Activated CD4-positive, alpha-beta T cell treated with anti-CD3 and anti-CD28 coated beads for 36 hours (primary cell): Measurements from ENCODE around the gene PLAGL1. TPM values are rescaled to one million over a fixed set of nuclear protein-coding genes. Genes with fewer than 3 reads are reported as not detected.

Experiments
- ATAC-seq: fragments of 200-7000 bp; cut with Tn5 transposase; one replicate; pipeline ENCODE4 v1.10.0; 2021; ENCODE audit warnings: mild to moderate bottlenecking, moderate library complexity
- CTCF ChIA-PET: fragments of 350-600 bp; sonication (Branson Sonifier 250); formaldehyde crosslinking; loops from one replicate; lab custom pipeline; 2021; ENCODE audit warnings: antibody characterized with exemption; lab: Charles Lee
- POLR2A ChIA-PET: fragments of 350-600 bp; sonication (Branson Sonifier 250); formaldehyde crosslinking; loops from one replicate; lab custom pipeline; 2021; ENCODE audit warnings: antibody characterized with exemption, inconsistent platforms; lab: Charles Lee
- DNase-seq: peaks from one replicate; pipeline ENCODE4 v3.0.0-alpha.2; 2020
- H3K27ac Mint-ChIP-seq: one replicate; pipeline ENCODE4 v1.8.0; 2021; ENCODE audit warnings: mixed read lengths
- H3K27me3 Mint-ChIP-seq: one replicate; pipeline ENCODE4 v1.8.0; 2021; ENCODE audit warnings: mixed read lengths
- H3K36me3 Mint-ChIP-seq: one replicate; pipeline ENCODE4 v1.8.0; 2021; ENCODE audit warnings: low read depth, mixed read lengths
- H3K4me1 Mint-ChIP-seq: one replicate; pipeline ENCODE4 v1.8.0; 2021; ENCODE audit warnings: mixed read lengths
- H3K4me3 Mint-ChIP-seq: one replicate; pipeline ENCODE4 v1.8.0; 2021; ENCODE audit warnings: mild to moderate bottlenecking, moderate library complexity, mixed read lengths
- H3K9me3 Mint-ChIP-seq: one replicate; pipeline ENCODE4 v1.8.0; 2021; ENCODE audit warnings: low read depth, mixed read lengths
- intact Hi-C, 2 experiments: fragments of 100-400 bp; cut with DNase I in 1 of 2; cut with micrococcal nuclease in 1 of 2; formaldehyde crosslinking; loops; one replicate each; pipeline versions ENCODE4 v1.14.2 to v1.15.1; 2022 to 2024; cut with DNase I, micrococcal nuclease
- total RNA-seq, 2 experiments: library from RNA; stranded (reverse); gene quantifications; one replicate each; pipeline ENCODE4 v1.2.3, GENCODE V29; 2021

PLAGL1 gene
- total RNA-seq, 2 experiments from 2014 or later = 15.9 to 16.3 TPM

DNA sequence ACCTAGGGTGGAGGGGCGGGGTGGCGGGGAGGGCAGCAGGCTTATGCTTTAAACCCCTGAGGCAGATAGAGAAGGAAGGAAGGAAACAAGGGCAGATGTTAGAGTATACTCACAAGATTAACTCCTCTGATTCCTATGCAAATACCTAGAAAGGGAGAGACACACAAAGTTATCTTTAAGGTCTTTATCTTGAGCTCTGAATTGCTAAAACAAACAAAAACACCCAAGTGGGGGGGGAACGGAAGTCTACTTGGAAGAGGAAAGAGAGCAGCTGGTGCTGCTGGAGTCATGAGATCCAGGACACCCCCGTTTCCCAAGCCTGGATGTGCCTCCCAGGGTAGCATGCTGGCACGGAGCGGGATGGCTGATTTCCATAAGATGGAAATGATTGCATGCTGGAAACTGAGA is 43.4 kb downstream of the PLAGL1 start:
- Mint-ChIP-seq H3K4me3 (no peak overlapping the region), H3K27me3 (no peaks in the 10 kb centered on the region), H3K4me1 (no peaks in the 10 kb centered on the region), H3K36me3 (no peaks in the 10 kb centered on the region), H3K27ac (no peak overlapping the region), H3K9me3 (no peaks in the 10 kb centered on the region)
- POLR2A ChIA-PET = no interaction called here
- CTCF ChIA-PET = interaction anchor here (0.7 to 1.6 kb wide), 5 partner anchors 20 to 389 kb away, joined by 3 to 4 read pairs (median 3); no protein-coding TSS in a partner anchor
- DNase-seq = no peak
- intact Hi-C loops = no loop called here
- no peak for ATAC-seq

DNA sequence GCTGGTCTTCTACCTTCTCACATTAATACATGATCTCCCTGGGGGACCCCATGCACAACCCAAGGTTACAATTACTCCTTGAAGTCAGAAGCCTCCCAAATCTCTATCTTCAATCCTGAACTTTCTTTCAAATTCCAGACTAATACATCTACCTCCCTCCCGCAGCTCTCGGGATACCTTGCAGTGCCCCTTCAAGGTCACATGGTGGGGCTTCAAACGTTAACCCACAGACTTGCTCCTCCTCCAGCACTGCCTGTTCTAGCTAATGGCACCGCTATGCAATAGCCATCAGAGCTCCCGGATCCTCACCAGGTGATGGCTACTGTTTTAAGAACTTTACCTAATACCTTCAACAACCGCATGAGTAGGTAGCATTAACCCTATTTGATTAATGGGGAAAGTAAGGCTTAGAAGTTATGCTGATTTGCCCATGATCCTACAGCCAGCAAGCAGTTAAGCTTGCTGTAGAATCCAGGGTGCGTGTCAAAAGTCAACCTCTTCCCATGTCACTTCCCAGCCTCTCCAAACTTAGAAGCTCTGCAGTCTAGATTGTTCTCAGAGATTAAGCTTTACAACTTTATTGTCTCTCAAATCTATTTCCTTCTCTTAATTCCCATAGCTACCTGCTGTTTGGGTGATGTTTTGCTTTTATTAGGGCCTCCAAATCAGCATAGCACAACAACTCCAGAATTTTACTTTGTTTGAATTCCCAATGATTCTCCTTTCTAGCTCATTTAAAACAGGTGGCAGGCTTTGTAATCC is 44.7 kb downstream of the PLAGL1 start:
- CTCF ChIA-PET = interaction anchor here (0.6 to 1.6 kb wide), 9 partner anchors 10 to 388 kb away, joined by 3 to 5 read pairs (median 3); no protein-coding TSS in a partner anchor
- POLR2A ChIA-PET = no interaction called here

DNA sequence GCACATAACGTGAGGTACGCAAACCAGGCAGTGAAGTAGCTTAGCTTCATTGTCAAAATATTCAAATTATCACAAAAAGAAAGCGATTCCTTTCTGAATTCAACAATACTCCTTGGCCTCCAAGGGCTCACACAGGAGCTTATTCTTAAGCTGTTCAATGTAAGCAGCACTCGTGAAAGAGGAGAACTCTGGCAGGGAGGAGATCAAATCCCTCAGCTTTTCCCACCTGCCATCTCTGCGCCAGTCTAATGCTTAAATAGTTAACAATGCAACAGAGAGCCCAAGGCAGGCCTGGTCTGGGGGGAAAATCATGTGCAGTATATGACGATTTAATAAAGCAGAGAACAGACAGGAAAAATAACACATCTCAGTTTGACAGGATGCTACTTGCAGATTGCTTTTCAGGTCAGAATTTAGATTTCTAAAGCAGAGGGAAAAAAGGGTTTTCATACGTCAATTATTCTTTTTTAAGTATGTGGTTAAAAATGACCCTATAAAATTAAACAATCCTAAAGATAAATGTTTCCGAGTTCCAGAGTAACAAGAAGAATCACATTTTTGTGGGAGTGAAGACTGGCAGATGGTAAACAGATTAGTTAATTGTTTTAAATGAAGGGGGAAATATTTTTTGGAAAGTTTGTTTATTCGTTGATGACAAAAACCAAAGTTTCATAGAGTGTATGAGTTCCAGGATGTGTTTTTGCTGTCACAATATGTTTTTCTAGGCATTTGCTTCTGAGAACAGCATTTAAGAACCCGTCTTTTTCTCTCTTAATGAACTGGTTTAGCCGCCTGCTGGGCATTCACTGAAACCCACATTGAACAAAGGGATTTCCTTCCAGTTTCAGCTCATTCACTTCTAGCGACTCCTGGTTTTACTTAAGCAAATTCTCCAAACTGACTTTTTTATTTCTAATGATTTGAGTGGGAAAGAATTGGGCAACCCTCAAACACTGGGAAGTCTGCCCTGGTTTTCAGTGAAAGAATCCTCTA is 45.9 kb downstream of the PLAGL1 start:
- CTCF ChIA-PET = interaction anchor here (0.8 to 1.3 kb wide), 3 partner anchors 22 to 52 kb away, joined by 3 read pairs; no protein-coding TSS in a partner anchor
- no peak for ATAC-seq
- Mint-ChIP-seq H3K27ac (no peak overlapping the region), H3K4me1 (no peaks in the 10 kb centered on the region), H3K4me3 (no peak overlapping the region), H3K27me3 (no peaks in the 10 kb centered on the region), H3K9me3 (no peaks in the 10 kb centered on the region), H3K36me3 (no peaks in the 10 kb centered on the region)
- POLR2A ChIA-PET = interaction anchor here (0.5 kb wide), 1 partner anchor 544 kb away, joined by 3 read pairs; no protein-coding TSS in a partner anchor
- intact Hi-C loops = no loop called here
- no peak for DNase-seq

More for the DNA sequence above, 44.7 kb downstream of the PLAGL1 start:
- Mint-ChIP-seq H3K9me3 (no peaks in the 10 kb centered on the region), H3K36me3 (no peaks in the 10 kb centered on the region), H3K27ac (no peak overlapping the region), H3K4me1 (no peaks in the 10 kb centered on the region), H3K4me3 (no peak overlapping the region), H3K27me3 (no peaks in the 10 kb centered on the region)
- DNase-seq = no peak
- intact Hi-C loops = no loop called here
- no peak for ATAC-seq

DNA sequence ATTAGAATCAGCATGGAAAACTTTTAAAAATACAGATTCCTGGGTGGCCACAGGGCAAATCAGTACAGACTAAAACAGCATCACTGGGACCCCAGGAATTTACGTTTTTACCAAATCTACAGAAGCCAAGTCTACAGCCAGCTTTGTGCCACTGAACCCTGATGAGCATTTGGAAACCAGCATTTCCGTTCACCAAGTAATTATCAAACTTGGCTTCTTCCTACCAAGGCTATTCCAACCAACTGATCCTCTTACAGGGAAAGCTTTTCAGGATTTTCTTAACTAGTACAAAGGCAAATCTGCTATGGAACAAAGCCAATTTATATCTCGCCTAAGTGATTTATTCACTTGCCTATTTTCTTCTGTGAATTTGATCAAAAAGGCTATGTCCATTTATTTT is 47.0 kb downstream of the PLAGL1 start:
- CTCF ChIA-PET = interaction anchor here (0.6 to 1.3 kb wide), 2 partner anchors 52 to 98 kb away, joined by 3 read pairs; no protein-coding TSS in a partner anchor
- H3K27ac Mint-ChIP-seq = no peak overlapping the region
- intact Hi-C loops = no loop called here

DNA sequence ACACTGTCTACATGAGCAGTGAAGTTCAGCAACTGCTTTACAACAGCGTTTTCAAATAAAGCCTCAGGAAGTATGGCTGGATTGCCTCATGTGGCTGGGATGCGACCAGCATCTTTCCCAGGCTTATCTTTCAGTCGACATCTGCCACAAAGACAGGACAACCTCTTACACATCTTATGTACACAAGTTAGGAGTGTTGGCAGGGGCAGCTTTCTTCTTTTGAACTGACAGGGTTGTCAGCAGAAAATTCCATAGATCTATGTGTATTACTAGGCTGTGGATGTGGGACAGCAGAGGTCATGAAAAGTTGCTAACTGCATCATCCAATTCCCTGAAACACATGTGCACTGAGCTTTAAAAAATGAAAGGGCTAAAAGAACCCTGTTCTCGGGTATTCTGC is 48.1 kb downstream of the PLAGL1 start:
- ATAC-seq (no peak), DNase-seq (no peak)
- CTCF ChIA-PET = no interaction called here
- H3K4me1 Mint-ChIP-seq = no peaks in the 10 kb centered on the region
- H3K27me3 Mint-ChIP-seq = no peaks in the 10 kb centered on the region
- no peaks in the 10 kb centered on the region for H3K9me3 Mint-ChIP-seq
- H3K36me3 Mint-ChIP-seq = no peaks in the 10 kb centered on the region
- intact Hi-C loops = no loop called here
- no peak overlapping the region for H3K27ac Mint-ChIP-seq
- H3K4me3 Mint-ChIP-seq = no peak overlapping the region
- POLR2A ChIA-PET = no interaction called here

More for the DNA sequence above, 47.0 kb downstream of the PLAGL1 start:
- Mint-ChIP-seq H3K9me3 (no peaks in the 10 kb centered on the region), H3K36me3 (no peaks in the 10 kb centered on the region), H3K27me3 (no peaks in the 10 kb centered on the region), H3K4me1 (no peaks in the 10 kb centered on the region), H3K4me3 (no peak overlapping the region)
- DNase-seq (no peak), ATAC-seq (no peak)
- POLR2A ChIA-PET = no interaction called here

DNA sequence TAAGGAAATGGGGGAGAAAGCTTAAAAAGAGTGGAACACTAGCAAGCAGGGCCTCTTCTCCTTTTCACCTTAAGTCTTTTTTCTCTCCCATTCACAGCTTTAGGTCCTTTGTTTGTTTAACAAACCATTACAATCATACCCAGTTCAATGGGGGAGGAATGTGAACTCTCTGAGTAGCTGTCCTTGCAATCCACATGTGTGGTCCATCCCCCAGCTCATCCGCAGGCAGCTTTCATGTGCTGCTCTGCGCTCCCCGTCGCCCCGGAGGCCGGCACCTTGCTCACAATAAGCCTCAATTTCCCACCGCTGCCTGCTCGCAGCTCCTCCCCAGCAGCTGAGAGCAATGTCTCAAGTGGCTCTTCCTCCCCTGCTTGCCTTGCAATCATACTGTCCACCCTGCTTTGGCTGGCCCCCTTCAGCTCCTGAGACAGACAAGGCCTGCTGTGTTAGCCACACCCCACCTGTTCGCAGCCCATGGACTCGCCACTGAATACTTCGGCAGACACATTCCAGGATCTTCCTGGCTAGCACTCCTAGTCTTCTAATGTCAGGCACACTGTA is 49.1 kb downstream of the PLAGL1 start:
- DNase-seq (no peak), ATAC-seq (no peak)
- intact Hi-C loops = no loop called here
- Mint-ChIP-seq H3K27ac (no peak overlapping the region), H3K9me3 (no peaks in the 10 kb centered on the region), H3K27me3 (no peaks in the 10 kb centered on the region), H3K4me1 (no peaks in the 10 kb centered on the region), H3K4me3 (no peak overlapping the region), H3K36me3 (no peaks in the 10 kb centered on the region)
- CTCF ChIA-PET = interaction anchor here (0.7 kb wide), 1 partner anchor 67 kb away, joined by 3 read pairs; no protein-coding TSS in a partner anchor
- POLR2A ChIA-PET = no interaction called here

DNA sequence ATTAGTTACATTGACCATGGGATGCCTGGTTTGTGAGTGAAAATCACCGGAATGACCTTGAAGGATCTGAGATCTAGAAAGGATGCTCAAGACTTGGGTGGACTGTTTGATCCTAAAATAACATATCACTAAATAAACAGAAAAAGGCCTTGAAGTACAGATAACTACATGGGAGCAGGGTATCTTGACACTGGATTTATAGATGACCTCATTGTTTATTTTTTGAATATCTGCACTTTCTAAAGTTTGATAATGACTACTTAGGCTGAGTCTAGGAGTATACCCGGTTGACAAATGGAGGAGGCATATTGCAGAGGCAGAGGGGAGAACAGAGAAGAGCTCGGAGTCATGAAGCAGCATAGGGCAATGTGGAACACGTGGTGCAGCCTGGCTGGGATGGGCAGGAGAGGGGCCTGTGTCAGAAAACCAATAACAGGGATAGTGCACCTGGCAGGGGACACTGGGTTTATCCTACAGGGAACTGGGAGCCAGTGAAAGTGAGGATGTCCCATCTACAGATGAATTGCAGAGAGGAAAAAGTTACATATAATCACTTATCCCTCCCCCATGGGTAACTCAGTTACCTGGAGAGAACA is 50.3 kb downstream of the PLAGL1 start:
- Mint-ChIP-seq H3K4me3 (no peak overlapping the region), H3K27me3 (no peaks in the 10 kb centered on the region)

DNA sequence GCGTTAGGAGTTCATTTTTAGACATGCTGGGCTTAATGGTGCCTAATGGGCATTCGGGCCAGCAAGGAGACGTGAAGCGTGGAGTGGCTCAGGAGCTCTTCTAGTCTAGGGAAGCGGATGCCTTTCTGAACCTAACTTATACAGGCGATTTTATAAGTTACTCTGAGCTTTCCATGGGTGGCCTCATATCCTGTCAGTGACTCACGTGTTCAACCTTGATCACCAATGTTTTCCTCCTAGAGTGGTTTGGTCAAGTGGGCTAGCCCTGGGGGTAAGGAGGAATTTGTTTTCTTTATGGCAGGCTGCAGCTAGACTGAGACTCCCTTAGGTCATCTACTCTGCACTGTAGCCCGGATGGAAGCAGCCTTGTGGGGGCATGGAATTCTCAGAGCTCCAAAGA is 52.1 kb downstream of the PLAGL1 start:
- Mint-ChIP-seq H3K36me3 (no peaks in the 10 kb centered on the region), H3K4me3 (no peak overlapping the region), H3K27ac (no peak overlapping the region), H3K4me1 (no peaks in the 10 kb centered on the region), H3K27me3 (no peaks in the 10 kb centered on the region), H3K9me3 (no peaks in the 10 kb centered on the region)
- ChIA-PET POLR2A (no interaction called here), CTCF (interaction anchor here (0.6 to 0.9 kb wide), 4 partner anchors 14 to 58 kb away, joined by 3 to 5 read pairs (median 3); no protein-coding TSS in a partner anchor)
- DNase-seq (no peak), ATAC-seq (no peak)
- intact Hi-C loops = no loop called here

More for the DNA sequence above, 50.3 kb downstream of the PLAGL1 start:
- ChIA-PET POLR2A (no interaction called here), CTCF (interaction anchor here (1.0 to 1.4 kb wide), 4 partner anchors 16 to 389 kb away, joined by 3 to 4 read pairs (median 3); no protein-coding TSS in a partner anchor)
- DNase-seq (no peak), ATAC-seq (no peak)
- H3K4me1 Mint-ChIP-seq = no peaks in the 10 kb centered on the region
- H3K36me3 Mint-ChIP-seq = no peaks in the 10 kb centered on the region
- H3K27ac Mint-ChIP-seq = no peak overlapping the region
- no peaks in the 10 kb centered on the region for H3K9me3 Mint-ChIP-seq
- intact Hi-C loops = no loop called here

DNA sequence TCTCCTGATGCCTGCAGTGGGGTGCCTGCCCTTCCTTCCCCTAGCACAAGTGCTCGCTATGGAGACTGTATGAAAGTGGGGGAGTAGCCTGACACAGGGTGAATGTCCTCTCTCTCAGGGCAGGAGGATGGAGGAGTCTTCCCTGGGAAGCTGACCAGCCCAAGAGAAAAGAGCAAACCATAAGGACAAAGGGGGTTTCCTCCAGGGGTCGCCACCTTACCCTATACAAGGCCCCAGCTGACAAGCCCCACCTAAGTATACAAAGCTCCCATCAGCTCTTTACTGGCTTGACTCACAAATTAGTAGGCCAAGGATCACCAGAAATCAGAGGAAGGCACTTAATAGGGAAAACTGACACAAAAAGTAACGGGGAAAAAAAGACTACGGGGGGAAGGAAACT is 54.1 kb downstream of the PLAGL1 start:
- H3K4me3 Mint-ChIP-seq = no peak overlapping the region
- intact Hi-C loops = no loop called here
- POLR2A ChIA-PET = no interaction called here
- CTCF ChIA-PET = interaction anchor here (0.6 to 1.8 kb wide), 4 partner anchors 10 to 21 kb away, joined by 3 to 8 read pairs (median 6); no protein-coding TSS in a partner anchor
- H3K27me3 Mint-ChIP-seq = no peaks in the 10 kb centered on the region
- no peak for DNase-seq
- H3K36me3 Mint-ChIP-seq = no peaks in the 10 kb centered on the region
- no peaks in the 10 kb centered on the region for H3K9me3 Mint-ChIP-seq
- no peak overlapping the region for H3K27ac Mint-ChIP-seq
- no peaks in the 10 kb centered on the region for H3K4me1 Mint-ChIP-seq
- no peak for ATAC-seq

DNA sequence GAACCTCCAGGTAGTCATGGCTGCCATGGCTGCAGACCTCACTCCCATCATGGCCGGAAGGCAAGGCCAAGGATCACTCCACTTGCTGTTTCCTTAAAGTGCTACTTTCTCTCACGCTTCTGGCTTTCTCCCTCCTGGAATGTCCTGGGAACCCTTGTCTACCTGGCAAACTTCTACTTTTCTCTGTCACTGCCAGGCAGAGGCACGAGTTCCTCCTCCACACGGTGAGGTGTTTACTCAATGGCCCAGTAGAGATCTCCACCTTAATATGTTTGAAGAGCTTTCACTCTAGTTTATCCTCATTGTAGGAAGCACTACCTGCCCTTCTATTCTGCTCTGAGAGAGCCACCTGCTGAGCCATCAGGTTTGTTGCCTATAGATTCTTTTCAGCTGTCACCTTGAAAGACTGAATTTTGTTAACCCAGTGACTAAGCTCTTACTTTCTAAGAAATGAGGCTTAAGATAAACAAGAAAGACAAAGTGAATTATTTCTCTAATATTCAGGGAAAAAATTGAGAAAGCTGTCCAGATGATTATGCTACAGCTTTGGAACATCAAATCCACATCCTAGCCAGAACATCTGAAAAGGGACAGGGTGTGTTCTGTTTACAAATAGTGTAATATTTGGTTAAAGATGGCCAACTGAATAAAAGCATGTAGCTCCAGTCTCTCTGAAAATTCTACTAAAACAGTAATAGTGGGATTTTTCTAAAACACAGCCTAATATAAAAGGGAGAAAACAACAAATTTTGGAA is 54.9 kb downstream of the PLAGL1 start:
- no peak for ATAC-seq
- ChIA-PET POLR2A (no interaction called here), CTCF (interaction anchor here (0.6 to 1.8 kb wide), 6 partner anchors 9 to 46 kb away, joined by 3 to 8 read pairs (median 4); no protein-coding TSS in a partner anchor)
- Mint-ChIP-seq H3K36me3 (no peaks in the 10 kb centered on the region), H3K4me3 (no peak overlapping the region), H3K9me3 (no peaks in the 10 kb centered on the region), H3K4me1 (no peaks in the 10 kb centered on the region), H3K27ac (no peak overlapping the region), H3K27me3 (no peaks in the 10 kb centered on the region)
- no peak for DNase-seq
- intact Hi-C loops = no loop called here
